Kidney epithelial cell (primary cell): ENCODE data around the gene CD163L1. TPM values are rescaled to one million over a fixed set of nuclear protein-coding genes. Genes with fewer than 3 reads are reported as not detected.

Experiments used
- DNase-seq: peaks from one replicate; pipeline ENCODE4 v3.0.0-alpha.2; 2010; ENCODE audit warnings: low read depth
- H3K27me3 ChIP-seq: 2 replicates; pipeline ENCODE4 v1.6.0; 2011; ENCODE audit warnings: low read length; ENCODE audit not compliant: control insufficient read depth, insufficient read depth
- H3K36me3 ChIP-seq: 2 replicates; pipeline ENCODE4 v1.5.1; 2011; ENCODE audit warnings: low read length; ENCODE audit not compliant: control insufficient read depth, insufficient read depth
- H3K4me3 ChIP-seq: 2 replicates; pipeline ENCODE4 v1.5.1; 2011; ENCODE audit warnings: low read depth, mild to moderate bottlenecking, control low read depth, low read length
- CTCF ChIP-seq: IDR thresholded peaks from 2 replicates; pipeline ENCODE4 v1.5.1; 2011; ENCODE audit warnings: mild to moderate bottlenecking, moderate library complexity, low read length, control low read depth, inconsistent platforms; ENCODE audit not compliant: insufficient read depth, poor library complexity, severe bottlenecking
- total RNA-seq: library from RNA; depleted of rRNA; stranded (reverse); fragments of >200 nt; gene quantifications from 2 replicates; pipeline ENCODE4 v1.2.3, GENCODE V29; 2015

The CD163L1 gene
- total RNA-seq, 1 donor from 2014 or later: 0.08 TPM

GRCh38 chr12:7433276-7433822, 10.6 kb downstream of the CD163L1 start:
- TF ChIP-seq CTCF: no peak
- H3K36me3 ChIP-seq: no peaks in the 10 kb centered on the region
- no peak overlapping the region for H3K4me3 ChIP-seq
- no peaks in the 10 kb centered on the region for H3K27me3 ChIP-seq
- no peak for DNase-seq

- no peak for DNase-seq
- TF ChIP-seq CTCF: no peak
- Histone ChIP-seq H3K36me3 (no peaks in the 10 kb centered on the region), H3K4me3 (no peak overlapping the region), H3K27me3 (no peaks in the 10 kb centered on the region)
Observed at GRCh38 chr12:7431993-7432685, 11.8 kb downstream of the CD163L1 start.

- DNase-seq: no peak
- TF ChIP-seq CTCF: no peak
- Histone ChIP-seq H3K36me3 (no peaks in the 10 kb centered on the region), H3K4me3 (no peak overlapping the region), H3K27me3 (no peaks in the 10 kb centered on the region)
Observed at GRCh38 chr12:7411343-7411742, 32.6 kb downstream of the CD163L1 start.

DNA sequence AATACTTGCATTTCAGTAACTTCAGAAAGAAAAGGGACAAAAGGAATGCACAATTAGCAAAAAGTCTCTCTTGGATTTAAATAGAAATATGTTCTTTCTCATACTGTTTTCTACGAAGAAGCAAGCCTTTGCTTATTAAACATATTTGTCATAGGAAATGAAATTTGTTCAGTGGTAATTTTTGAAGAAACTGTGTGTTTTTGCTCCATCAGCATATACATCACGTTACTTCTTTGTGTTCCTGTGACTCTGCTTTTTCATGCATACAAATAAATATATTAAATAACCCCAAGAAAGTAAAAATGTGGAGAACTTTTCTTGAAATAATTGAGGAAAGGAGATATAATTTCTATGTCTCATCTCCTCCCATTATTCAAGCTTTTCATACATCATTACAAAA, 39.7 kb downstream of the CD163L1 start:
- Histone ChIP-seq H3K27me3 (no peaks in the 10 kb centered on the region), H3K4me3 (no peak overlapping the region), H3K36me3 (no peaks in the 10 kb centered on the region)
- no peak for TF ChIP-seq CTCF
- no peak for DNase-seq

GRCh38 chr12:7403466-7403865, 40.5 kb downstream of the CD163L1 start:
- TF ChIP-seq CTCF: no peak
- no peak for DNase-seq

GRCh38 chr12:7399089-7399488, 44.9 kb downstream of the CD163L1 start:
- H3K36me3 ChIP-seq: no peaks in the 10 kb centered on the region
- no peak for TF ChIP-seq CTCF
- DNase-seq: no peak

More at GRCh38 chr12:7403466-7403865, 40.5 kb downstream of the CD163L1 start:
- no peaks in the 10 kb centered on the region for H3K36me3 ChIP-seq
- no peak overlapping the region for H3K4me3 ChIP-seq
- no peaks in the 10 kb centered on the region for H3K27me3 ChIP-seq

More at GRCh38 chr12:7399089-7399488, 44.9 kb downstream of the CD163L1 start:
- Histone ChIP-seq H3K27me3 (no peaks in the 10 kb centered on the region), H3K4me3 (no peak overlapping the region)
